ENCODE results near the gene KCNMB4.

Gene KCNMB4, protein sequence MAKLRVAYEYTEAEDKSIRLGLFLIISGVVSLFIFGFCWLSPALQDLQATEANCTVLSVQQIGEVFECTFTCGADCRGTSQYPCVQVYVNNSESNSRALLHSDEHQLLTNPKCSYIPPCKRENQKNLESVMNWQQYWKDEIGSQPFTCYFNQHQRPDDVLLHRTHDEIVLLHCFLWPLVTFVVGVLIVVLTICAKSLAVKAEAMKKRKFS

DNA sequence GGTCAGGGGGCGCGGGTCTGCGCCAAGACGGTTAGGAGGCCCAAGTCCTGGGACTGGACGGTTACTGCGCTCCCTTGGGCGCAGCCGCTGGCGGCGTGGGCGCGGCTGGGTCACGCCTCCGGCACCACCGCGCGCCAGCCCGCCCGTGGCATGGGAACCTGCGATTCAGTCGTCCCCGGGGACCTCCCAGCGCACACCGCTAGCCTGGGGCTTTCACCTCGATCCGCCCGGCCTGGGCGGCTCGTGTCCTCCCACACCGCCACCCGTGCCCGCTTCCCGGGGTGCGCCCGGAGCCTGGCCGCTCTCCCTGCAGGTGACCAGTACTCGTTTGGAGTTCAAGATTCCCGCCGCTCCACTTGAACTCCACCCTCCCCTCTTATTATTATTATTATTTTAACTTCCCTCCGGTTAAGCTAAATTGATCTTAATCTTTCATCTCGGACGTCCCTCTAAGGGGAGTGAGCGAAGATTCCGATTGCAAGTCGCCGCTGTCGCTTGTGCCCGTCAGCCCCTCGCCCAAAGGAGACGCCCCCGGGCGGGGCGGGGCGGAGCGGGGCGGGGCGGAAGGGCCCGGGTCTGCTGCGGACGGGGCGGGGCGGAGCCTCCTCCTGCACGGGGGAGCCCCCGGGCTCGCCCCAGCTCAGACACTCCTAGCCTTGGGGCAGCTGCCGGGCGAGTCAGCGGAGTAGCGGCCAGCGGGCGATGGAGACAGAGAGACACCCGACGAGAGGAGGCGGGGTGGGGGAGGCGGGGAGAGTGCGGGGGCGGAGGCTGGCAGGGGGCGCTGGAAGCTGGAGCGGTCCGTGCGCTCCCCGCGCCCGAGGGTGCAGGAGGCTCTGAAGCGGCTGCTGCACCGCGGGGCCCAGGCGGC, at the start of gene KCNMB4:
TSS of gene KCNMB4 (plus strand) at position 643 of the 871 bp plus-strand sequence. CDS start 445 bp downstream, outside the sequence.
- DNase-seq (ENCODE audit: low read depth, low spot score) = peak; percentile 43

DNA sequence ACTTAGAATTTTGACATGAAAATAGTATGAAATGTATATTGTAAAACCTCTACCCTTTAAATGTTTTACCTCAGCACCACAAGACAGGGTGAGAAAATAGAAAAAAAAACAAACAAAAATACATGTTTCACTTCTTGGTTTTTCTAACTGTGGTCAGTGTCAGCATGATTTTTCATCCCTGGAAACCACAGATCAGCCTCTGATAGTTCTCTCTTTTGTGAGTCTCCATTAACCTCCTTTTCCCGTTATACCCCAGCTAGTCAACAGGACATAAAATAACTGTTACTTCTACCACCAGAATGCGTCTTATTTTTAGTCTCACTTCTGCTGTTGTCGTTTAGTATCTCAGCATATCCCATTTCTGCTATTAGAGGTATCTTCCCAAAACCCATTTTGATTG, 48.3 kb upstream of the KCNMB4 start:
- no peak for DNase-seq (ENCODE audit: low read depth, low spot score)

DNA sequence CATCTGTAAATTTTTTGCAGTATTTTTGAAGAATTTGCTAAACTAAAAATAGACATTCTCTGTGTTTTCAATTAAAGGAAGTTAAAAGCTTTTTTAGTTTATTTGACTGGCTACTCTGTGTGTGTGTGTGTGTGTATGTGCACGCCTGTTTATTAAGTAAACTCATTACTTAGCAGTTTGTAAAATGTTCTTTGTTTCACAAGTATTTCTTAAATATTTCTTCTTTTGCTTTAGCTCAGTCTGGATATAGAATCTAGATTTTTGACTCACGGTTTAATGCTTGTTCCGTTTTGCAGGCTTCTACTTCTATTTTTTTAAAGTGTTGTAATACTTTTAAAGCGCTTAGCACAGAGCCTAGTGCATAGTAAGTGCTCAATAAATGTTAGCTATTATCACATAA, 46.5 kb upstream of the KCNMB4 start:
- no peak for DNase-seq (ENCODE audit: low read depth, low spot score)

DNA sequence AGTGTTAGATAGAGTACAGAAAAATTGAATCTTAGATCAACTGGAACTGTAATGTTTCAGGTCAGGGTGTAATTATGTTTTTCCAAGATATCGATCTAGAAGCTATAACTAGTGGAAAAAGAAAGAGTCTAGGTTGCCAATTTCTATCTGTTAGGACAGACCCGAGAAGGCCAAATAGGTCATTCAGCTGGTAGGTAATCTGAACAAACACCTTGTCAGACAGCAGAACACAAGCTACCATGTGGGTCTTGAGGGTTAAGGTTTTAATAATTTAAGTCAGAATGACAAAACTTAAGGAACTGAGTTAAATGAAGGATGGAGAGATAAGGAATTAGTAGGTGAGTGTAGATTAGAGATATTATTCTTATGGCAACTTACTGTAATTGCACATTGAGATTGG, 44.9 kb upstream of the KCNMB4 start:
- no peak for DNase-seq (ENCODE audit: low read depth, low spot score)

DNA sequence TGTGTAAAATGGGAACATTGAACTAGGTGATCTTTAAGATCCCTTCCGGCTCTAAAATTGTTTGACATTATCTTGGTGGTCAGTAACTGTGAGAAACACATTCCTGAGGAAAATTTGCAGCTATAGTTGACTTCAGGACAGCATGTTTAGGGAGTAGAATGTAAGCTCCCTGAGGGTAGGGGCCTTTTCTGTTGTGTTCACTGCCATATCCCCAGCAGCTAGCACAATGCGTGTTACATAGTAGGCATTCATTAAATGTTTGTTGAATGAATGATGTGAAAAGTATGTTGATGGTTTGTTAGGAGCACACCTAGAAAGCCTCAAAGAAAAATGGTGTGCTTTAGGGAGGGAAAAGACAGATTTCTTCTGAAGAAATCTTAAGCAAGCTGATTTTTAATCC, 38.5 kb upstream of the KCNMB4 start:
- no peak for DNase-seq (ENCODE audit: low read depth, low spot score)

DNA sequence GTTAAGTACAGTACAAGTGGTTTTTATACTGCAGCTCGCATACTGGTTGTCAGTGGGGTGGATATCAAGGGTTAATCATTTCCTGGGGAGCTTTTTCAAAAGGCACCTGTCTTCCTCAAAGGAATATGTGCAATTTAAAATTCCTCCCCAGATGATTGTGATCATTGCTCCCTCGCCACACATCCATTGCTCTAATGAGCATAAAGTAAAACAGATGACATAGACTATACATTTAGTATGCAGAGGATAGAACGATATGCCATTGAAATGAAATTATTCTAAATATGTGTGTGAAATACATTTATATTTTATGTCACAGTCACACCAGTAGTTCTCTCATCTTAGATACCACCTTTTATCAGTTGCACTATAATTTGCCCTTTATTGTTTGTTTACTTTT, 36.4 kb upstream of the KCNMB4 start:
- DNase-seq (ENCODE audit: low read depth, low spot score) = no peak

DNA sequence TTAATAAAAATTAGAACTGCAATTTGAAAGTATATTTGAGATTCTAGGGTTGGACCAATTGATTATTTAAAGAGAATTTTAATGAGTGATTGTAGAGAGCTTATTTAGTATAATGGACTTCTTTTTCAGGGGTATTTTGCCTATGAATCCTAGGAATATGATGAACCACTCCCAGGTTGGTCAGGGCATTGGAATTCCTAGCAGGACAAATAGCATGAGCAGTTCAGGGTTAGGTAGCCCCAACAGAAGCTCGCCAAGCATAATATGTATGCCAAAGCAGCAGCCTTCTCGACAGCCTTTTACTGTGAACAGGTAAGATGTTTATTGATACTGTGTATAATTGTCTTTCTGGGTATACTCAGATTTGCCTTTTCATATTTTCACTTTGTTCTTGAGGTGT, 35.9 kb upstream of the KCNMB4 start:
- no peak for DNase-seq (ENCODE audit: low read depth, low spot score)

DNA sequence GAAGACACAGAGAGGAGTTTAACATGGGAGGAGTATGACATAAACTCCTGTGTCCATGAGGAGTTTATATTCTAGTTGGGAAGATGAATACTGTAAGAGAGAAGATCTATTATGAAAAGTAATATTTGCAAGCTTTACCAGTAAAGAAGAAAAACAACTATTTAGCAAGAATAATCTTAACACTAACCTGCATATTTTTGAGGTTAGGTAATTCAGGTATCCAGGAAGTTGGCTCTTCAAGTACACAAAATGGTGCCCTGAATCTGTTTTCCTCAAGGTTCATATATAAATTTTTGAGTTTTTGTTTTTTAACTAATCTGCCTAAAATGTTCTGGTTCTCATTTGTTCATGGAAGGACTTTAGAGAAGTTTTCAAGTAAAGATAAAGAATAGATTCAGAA, 33.9 kb upstream of the KCNMB4 start:
- no peak for DNase-seq (ENCODE audit: low read depth, low spot score)

DNA sequence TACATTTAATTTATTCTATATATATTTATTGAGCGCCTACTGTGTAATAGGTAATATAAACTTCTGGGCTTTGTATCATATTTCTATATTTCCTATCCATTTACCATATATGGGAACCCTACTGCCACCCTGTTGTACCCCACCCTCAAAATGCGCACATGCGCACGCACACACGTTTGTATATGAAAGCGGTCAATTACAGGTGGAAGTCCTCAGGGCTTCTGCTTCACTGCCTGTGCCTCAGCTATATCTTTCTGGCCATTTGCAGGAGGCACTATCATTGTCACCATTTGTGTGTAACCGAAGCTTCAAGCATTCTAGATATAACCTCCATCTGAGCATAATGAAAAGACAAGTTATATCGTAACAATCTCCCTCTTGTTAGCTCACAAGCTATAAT, 31.3 kb upstream of the KCNMB4 start:
- DNase-seq (ENCODE audit: low read depth, low spot score) = no peak

DNA sequence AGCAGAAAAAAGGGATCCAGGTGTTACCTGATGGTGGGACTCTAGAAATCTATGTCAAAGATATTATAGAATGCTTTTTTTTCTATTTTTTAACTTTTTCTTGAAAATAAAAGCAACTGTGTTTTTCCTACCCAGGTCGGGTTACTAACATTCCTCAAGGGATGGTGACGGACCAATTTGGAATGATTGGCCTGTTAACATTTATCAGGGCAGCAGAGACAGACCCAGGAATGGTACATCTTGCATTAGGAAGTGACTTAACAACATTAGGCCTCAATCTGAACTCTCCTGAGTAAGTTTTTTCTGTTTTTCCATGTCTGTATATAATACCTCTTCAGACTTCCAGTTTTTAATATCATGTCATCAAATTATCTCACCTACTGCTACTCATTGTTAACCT, 27.6 kb upstream of the KCNMB4 start:
- DNase-seq (ENCODE audit: low read depth, low spot score) = no peak

DNA sequence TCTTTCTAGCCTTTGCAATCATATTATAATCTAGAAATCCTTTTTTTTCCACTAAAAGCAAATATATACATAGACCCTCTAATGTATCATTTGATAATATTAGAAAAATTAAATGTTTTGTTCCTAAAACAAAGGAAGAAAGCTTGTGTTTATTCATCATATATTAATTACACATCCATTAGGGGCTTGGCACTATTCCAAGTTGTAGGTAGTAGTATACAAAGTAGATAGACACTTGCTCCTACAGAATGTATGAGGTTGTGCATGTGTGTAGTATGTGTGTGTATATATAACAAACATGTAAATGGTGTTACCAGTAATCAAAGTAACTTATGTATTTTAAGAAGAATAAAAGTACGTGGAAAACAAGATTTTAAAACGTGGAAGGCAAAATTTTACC, 15.0 kb upstream of the KCNMB4 start:
- DNase-seq (ENCODE audit: low read depth, low spot score) = no peak

DNA sequence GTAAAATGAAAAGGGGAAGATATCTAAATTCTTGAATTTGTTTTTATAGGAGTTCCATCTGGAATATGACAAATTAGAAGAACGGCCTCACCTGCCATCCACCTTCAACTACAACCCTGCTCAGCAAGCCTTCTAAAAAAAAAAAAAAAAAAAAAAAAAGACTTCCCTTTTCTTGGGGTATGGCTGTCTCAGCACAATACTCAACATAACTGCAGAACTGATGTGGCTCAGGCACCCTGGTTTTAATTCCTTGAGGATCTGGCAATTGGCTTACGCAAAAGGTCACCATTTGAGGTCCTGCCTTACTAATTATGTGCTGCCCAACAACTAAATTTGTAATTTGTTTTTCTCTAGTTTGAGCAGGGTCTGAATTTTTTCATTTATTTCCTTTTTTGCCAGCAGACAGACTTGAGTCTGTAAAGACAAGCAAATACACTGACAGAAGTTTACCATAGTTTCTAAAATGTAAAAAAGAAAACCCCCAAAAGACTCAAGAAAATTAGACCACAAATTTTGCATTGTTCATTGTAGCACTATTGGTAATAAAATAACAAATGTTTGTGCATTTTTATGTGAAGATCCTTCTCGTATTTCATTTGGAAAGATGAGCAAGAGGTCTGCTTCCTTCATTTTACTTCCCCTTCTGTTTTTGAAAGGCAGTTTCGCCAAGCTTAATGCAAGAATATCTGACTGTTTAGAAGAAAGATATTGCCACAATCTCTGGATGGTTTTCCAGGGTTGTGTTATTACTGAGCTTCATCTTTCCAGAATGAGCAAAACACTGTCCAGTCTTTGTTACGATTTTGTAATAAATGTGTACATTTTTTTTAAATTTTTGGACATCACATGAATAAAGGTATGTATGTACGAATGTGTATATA, 12.1 kb upstream of the KCNMB4 start:
- DNase-seq (ENCODE audit: low read depth, low spot score) = no peak

DNA sequence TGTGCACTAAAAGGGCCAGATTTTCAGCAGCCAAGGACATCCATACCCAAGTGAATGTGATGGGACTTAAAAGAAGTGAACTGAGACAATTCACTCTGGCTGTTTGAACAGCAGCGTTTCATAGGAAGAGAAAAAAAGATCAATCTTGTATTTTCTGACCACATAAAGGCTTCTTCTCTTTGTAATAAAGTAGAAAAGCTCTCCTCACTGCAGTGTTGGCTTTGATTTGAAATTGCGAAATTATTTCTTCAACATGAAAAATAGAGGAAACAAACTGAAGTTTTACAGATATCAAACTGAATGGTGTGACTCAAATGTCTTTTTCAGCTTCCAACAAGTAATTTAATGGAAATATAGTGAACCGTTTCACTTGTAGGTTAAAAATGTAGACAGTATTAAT, 11.3 kb upstream of the KCNMB4 start:
- DNase-seq (ENCODE audit: low read depth, low spot score) = no peak

DNA sequence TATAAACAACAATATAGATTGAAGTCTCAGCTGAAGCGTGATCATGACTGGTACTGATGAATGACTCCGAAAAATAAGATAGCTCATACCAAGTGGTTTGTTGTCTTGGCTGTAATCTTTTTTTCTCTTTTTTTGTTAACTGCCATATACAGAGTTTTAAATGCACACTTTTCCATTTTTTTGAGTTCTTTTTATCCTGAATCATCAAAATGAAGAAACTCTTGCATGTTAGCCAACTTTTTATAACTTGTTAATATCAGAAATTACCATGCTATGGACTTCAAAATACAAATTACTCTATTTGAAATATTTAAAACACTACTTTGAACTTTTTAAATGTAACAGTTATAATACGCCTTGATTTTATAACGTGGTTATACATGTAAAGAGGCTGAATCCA, 10.1 kb upstream of the KCNMB4 start:
- DNase-seq (ENCODE audit: low read depth, low spot score) = no peak

DNA sequence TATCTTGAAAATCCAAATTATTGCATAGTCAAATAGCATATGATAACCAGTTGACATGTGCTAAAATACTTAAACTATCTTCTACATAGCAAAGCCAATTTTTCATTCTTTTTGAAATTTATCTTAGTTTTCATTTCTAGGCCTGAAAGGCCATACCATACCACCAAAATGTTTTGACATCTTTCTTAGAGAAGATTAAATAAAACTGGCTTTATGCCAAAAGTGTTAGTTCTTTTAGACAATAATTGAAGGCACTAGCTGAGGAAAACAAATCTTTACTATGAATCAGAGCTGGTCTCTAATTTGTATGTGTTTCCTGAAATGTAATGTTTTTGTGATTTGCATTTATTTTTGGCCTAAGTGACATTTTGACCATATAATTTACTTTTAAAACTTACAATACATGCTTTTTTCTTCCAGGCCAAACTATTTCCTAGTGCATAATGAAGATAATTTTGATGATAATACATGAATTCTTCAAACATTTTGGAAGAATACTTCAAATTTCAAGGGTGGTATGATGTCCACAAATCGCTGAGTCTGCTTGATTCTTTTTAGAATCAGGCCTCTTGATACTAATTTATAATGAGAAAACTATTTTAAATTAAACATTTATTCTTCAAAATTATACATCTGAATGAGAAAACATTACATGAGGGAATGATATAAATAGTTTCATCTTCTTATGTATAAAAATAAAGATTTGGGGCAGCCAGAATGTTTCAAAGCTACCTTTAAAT, 6.5 kb upstream of the KCNMB4 start:
- no peak for DNase-seq (ENCODE audit: low read depth, low spot score)

DNA sequence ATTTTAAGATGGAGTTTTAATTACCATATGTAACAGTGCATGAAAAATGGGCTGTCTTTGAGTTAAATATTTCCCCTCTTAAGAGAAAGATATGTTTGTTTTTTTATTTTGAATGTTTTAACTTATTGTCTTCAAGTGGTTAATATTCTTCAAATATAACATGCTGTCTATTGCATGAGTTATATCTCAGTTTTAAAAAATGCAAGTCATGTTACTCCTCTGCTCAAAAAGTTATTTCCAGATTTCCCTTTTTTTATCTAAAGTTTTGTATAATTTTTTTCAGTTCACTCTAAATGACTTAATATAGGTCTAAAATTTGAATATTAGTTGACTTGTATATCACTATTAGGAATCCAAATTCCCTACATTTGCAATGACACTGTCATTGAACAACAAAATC, 5.9 kb upstream of the KCNMB4 start:
- DNase-seq (ENCODE audit: low read depth, low spot score) = no peak

DNA sequence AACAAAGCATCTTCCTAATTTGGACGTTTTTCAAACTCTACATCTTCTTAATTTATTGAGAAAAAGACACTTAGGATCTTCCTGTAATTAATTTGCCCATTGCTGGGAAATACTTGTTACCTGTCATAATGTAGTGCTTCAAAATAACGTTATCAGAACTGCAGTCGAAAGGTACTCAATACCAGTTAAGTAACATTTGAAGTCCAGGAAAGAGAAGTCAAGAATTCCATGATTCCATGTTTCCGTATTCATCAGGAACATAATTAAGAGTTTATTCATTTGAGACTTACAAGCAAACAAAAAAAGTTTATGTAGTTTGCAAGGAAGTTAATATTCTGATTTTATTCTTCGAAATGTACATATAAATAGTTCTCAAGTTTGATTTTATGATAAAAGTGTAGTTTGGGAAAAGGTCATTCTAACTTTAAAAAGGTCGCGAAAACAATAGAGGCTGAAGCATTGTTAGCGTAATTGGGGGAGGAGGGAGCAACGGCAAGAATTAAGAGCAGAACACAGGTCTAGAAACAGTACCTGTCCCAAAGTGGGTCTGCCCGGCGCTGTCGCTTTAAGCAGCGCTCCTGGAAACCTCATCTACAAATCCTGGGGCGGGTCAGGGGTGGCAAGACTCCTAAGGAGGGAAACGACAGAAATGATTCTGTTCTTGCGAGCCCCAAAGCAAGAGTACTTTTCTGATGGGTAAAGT, 1.2 kb upstream of the KCNMB4 start:
- no peak for DNase-seq (ENCODE audit: low read depth, low spot score)

DNA sequence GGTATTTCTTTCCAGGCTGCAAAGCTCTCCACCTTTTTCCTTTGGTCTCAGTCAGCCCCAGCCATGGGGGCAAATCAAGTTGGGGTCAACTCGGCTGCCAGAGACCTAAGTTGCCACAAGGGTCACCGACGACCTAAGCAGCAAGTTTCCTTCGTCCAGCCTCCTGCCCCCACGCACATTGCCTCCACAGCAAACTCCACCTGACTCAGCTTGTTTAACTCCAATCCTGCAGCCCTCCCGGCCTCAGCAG, 767 bp upstream of the KCNMB4 start:
- no peak for DNase-seq (ENCODE audit: low read depth, low spot score)

DNA sequence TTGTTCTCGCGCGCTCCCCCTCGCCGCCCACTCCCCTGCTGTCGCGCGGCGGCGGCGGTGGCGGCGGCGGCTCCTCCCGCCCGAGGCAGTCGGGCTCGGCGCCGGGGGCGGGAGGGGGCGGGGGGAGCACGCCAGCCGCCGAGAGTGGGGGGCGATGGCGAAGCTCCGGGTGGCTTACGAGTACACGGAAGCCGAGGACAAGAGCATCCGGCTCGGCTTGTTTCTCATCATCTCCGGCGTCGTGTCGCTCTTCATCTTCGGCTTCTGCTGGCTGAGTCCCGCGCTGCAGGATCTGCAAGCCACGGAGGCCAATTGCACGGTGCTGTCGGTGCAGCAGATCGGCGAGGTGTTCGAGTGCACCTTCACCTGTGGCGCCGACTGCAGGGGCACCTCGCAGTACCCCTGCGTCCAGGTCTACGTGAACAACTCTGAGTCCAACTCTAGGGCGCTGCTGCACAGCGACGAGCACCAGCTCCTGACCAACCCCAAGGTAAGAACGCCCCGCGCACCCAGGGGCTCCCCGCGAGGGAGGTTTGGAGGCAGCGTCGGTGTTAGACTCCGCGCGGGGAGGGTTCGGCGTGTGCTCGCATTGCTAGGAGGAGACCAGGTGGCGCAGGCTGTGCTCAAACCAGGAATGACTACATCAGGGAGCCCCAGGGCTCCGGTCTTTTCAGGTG, 629 bp downstream of the KCNMB4 start:
- DNase-seq (ENCODE audit: low read depth, low spot score) = peak; percentile 19

DNA sequence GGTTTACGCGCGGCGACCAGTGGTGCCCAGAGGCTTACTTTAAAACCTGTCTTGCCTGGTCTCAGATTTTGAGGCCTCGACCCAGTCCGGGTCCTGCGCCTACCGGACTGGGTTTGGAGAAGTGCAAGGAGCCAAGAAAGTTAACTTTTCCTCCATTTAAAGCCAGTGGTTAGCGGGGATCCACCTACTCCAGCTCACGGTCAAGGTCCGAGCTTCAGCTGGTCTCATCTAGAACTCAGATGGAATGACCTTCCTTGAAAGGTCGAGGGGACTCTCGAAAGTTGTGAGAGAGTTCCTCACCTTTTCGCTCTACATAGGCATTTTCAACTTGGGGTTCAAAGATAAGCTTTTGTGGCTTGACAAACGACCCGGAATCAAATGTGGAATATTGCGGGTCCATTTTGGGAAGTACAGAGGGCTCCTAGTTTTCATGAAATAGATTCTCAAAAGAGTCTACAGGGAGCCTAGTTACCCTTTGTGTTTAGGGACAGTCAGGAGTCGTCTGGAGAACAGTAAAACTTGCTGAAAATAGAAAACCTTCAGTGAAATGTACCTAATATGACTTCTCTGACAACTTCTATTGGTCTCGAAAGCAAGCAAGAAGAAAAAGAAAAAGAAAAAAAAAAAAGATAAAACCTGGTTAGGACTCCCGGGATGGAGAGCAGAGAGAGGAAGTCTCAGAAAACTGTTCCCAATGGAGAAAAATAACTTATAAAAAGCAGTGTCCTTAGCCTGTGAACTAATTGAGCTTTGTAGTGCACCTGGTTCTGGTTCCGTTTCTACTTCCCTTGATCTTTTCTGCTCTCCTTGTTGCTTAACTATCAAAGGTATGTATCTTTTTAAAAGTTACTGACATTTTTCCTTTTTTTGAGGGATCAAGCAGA, 1.4 kb downstream of the KCNMB4 start:
- no peak for DNase-seq (ENCODE audit: low read depth, low spot score)

Data from activated naive CD8-positive, alpha-beta T cell treated with anti-CD3 and anti-CD28 coated beads, Interleukin-2, amount 50 U/mL, for 16 hours (primary cell).